ENCODE measurements around the gene THEM4. TPM values are rescaled to one million over a fixed set of nuclear protein-coding genes. Genes with fewer than 3 reads are reported as not detected.
A peak's percentile ranks its signal among the peaks of the same experiment; 100 is the strongest.

THEM4 gene
- total RNA-seq, 1 donor from 2014 or later = 15.7 TPM

GRCh38 chr1:151936653-151937052, 27.3 kb upstream of the THEM4 start:
- peaks cover 2% of the 10 kb centered on the region for H3K27me3 ChIP-seq (ENCODE audit: insufficient read depth, low read length)
- DNase-seq (ENCODE audit: low read depth) (no peak), FAIRE-seq (no peak)
- H3K4me2 ChIP-seq (ENCODE audit: low read length) = no peak overlapping the region
- H3K4me3 Mint-ChIP-seq (ENCODE audit: unreplicated experiment) = no peak overlapping the region
- H3K36me3 Mint-ChIP-seq (ENCODE audit: low read depth, unreplicated experiment) = no peaks in the 10 kb centered on the region
- TF ChIP-seq, protein P1, sequence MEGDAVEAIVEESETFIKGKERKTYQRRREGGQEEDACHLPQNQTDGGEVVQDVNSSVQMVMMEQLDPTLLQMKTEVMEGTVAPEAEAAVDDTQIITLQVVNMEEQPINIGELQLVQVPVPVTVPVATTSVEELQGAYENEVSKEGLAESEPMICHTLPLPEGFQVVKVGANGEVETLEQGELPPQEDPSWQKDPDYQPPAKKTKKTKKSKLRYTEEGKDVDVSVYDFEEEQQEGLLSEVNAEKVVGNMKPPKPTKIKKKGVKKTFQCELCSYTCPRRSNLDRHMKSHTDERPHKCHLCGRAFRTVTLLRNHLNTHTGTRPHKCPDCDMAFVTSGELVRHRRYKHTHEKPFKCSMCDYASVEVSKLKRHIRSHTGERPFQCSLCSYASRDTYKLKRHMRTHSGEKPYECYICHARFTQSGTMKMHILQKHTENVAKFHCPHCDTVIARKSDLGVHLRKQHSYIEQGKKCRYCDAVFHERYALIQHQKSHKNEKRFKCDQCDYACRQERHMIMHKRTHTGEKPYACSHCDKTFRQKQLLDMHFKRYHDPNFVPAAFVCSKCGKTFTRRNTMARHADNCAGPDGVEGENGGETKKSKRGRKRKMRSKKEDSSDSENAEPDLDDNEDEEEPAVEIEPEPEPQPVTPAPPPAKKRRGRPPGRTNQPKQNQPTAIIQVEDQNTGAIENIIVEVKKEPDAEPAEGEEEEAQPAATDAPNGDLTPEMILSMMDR (IDR thresholded peaks at IDR 0.05; ENCODE audit: insufficient read depth, low read depth, low read length) = no peak
- no peak for TF ChIP-seq EZH2 (IDR thresholded peaks at IDR 0.05; ENCODE audit: insufficient read depth, low read length)
- no peaks in the 10 kb centered on the region for H3K9me3 Mint-ChIP-seq (ENCODE audit: unreplicated experiment)
- H3K4me1 Mint-ChIP-seq (ENCODE audit: low read depth, unreplicated experiment) = peaks cover 21% of the 10 kb centered on the region
- H3K79me2 ChIP-seq (ENCODE audit: insufficient read depth, low read length) = no peaks in the 10 kb centered on the region
- no peak overlapping the region for H3K27ac Mint-ChIP-seq (ENCODE audit: unreplicated experiment)
- no peaks in the 10 kb centered on the region for H3K9me3 ChIP-seq (ENCODE audit: insufficient read depth, low read depth, low read length)
- H3K36me3 ChIP-seq (ENCODE audit: insufficient read depth, low read length) = no peaks in the 10 kb centered on the region
- H4K20me1 ChIP-seq (ENCODE audit: insufficient read depth, low read length) = no peaks in the 10 kb centered on the region
- H3K9ac ChIP-seq (ENCODE audit: low read length) = no peak overlapping the region
- H3K27me3 Mint-ChIP-seq (ENCODE audit: low read depth, unreplicated experiment) = no peaks in the 10 kb centered on the region
- H3K27ac ChIP-seq (ENCODE audit: low read depth, low read length) = no peak overlapping the region
- no peak overlapping the region for H2AFZ ChIP-seq (ENCODE audit: low read depth, low read length)
- no peak overlapping the region for H3K4me3 ChIP-seq (ENCODE audit: insufficient read depth, low read depth, low read length)
- peaks cover 10% of the 10 kb centered on the region for H3K4me1 ChIP-seq (ENCODE audit: insufficient read depth, low read length)

DNA sequence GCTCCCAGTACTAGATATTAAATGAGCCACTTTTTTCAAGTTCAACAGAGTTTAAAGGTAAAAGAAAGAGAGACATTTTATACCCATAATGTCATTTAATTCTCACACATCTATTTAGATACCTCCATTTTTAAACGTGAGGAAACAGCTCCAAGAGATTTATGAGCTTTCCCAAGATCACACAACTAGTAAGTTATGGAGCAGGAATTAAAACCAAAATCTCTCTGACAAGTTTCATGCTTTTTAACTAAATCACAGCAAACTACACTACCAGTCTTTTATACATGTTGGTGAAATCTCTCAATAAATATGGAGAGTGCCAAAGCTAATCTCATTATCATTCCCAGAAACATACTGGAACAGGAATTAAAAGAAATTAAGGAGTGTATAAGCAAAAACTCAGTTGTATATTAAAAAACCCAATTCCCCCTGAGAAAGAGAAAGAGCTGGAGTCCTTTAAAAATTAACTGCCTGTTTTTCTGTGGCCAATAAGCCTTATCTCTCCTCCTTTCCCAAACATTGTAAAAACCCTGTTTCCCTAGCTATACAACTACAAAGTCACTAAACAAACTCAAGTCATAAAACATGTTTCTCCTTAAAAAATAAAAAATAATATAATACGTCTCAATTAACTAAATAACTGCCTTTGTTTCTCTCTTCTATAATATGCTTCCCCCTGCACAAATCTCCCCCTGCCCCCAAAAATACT, 26.7 kb upstream of the THEM4 start:
- Histone ChIP-seq H4K20me1 (ENCODE audit: insufficient read depth, low read length) (no peaks in the 10 kb centered on the region), H3K27me3 (ENCODE audit: insufficient read depth, low read length) (peaks cover 2% of the 10 kb centered on the region), H3K9me3 (ENCODE audit: insufficient read depth, low read depth, low read length) (no peaks in the 10 kb centered on the region), H3K4me1 (ENCODE audit: insufficient read depth, low read length) (peaks cover 4% of the 10 kb centered on the region), H2AFZ (ENCODE audit: low read depth, low read length) (no peak overlapping the region), H3K36me3 (ENCODE audit: insufficient read depth, low read length) (no peaks in the 10 kb centered on the region), H3K4me2 (ENCODE audit: low read length) (no peak overlapping the region), H3K9ac (ENCODE audit: low read length) (no peak overlapping the region), H3K79me2 (ENCODE audit: insufficient read depth, low read length) (no peaks in the 10 kb centered on the region), H3K4me3 (ENCODE audit: insufficient read depth, low read depth, low read length) (no peak overlapping the region), H3K27ac (ENCODE audit: low read depth, low read length) (no peak overlapping the region)
- TF ChIP-seq, protein P1 (IDR thresholded peaks at IDR 0.05; ENCODE audit: insufficient read depth, low read depth, low read length) = no peak
- no peak overlapping the region for H3K4me3 Mint-ChIP-seq (ENCODE audit: unreplicated experiment)
- H3K4me1 Mint-ChIP-seq (ENCODE audit: low read depth, unreplicated experiment) = peaks cover 18% of the 10 kb centered on the region
- no peak for FAIRE-seq
- no peaks in the 10 kb centered on the region for H3K27me3 Mint-ChIP-seq (ENCODE audit: low read depth, unreplicated experiment)
- DNase-seq (ENCODE audit: low read depth) = no peak
- H3K36me3 Mint-ChIP-seq (ENCODE audit: low read depth, unreplicated experiment) = no peaks in the 10 kb centered on the region
- H3K27ac Mint-ChIP-seq (ENCODE audit: unreplicated experiment) = peak overlapping the region; percentile 2
- H3K9me3 Mint-ChIP-seq (ENCODE audit: unreplicated experiment) = no peaks in the 10 kb centered on the region

DNA sequence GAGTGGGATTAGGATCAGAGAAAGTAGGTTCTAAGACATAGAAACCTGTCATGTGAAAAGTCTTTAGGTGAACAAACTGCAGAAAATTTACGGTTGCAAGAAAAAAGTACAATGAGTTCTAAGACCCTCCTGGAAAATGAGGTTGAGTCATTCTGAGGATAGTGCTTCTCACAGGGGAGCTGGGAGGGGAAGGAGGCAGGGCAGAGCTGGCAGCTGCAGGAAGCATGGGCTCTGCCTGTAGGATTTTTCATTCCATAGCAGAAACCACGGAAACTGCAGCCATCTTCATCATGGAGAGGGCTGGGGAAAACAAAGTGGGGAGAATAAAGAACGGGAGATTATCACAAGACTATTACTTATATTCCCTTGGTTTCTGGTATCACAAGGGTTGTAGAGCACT, 25.8 kb upstream of the THEM4 start:
- Mint-ChIP-seq H3K9me3 (ENCODE audit: unreplicated experiment) (no peaks in the 10 kb centered on the region), H3K4me1 (ENCODE audit: low read depth, unreplicated experiment) (peaks cover 14% of the 10 kb centered on the region), H3K36me3 (ENCODE audit: low read depth, unreplicated experiment) (no peaks in the 10 kb centered on the region), H3K4me3 (ENCODE audit: unreplicated experiment) (no peak overlapping the region), H3K27me3 (ENCODE audit: low read depth, unreplicated experiment) (no peaks in the 10 kb centered on the region), H3K27ac (ENCODE audit: unreplicated experiment) (peak overlapping the region; percentile 7)
- TF ChIP-seq, protein P1 (IDR thresholded peaks at IDR 0.05; ENCODE audit: insufficient read depth, low read depth, low read length) = no peak
- no peak for TF ChIP-seq EZH2 (IDR thresholded peaks at IDR 0.05; ENCODE audit: insufficient read depth, low read length)
- FAIRE-seq (no peak), DNase-seq (ENCODE audit: low read depth) (peak; percentile 41)
- H3K4me3 ChIP-seq (ENCODE audit: insufficient read depth, low read depth, low read length) = no peak overlapping the region
- H4K20me1 ChIP-seq (ENCODE audit: insufficient read depth, low read length) = no peaks in the 10 kb centered on the region
- peaks cover 2% of the 10 kb centered on the region for H3K27me3 ChIP-seq (ENCODE audit: insufficient read depth, low read length)
- no peaks in the 10 kb centered on the region for H3K79me2 ChIP-seq (ENCODE audit: insufficient read depth, low read length)
- H3K4me2 ChIP-seq (ENCODE audit: low read length) = peak overlapping the region; percentile 44
- no peaks in the 10 kb centered on the region for H3K36me3 ChIP-seq (ENCODE audit: insufficient read depth, low read length)
- H3K9ac ChIP-seq (ENCODE audit: low read length) = no peak overlapping the region
- no peak overlapping the region for H3K27ac ChIP-seq (ENCODE audit: low read depth, low read length)
- H3K9me3 ChIP-seq (ENCODE audit: insufficient read depth, low read depth, low read length) = no peaks in the 10 kb centered on the region
- H2AFZ ChIP-seq (ENCODE audit: low read depth, low read length) = peak overlapping the region; percentile 14
- no peaks in the 10 kb centered on the region for H3K4me1 ChIP-seq (ENCODE audit: insufficient read depth, low read length)

Data from astrocyte (in vitro differentiated cells and primary cell).